ENCODE measurements around the gene USP6. TPM values are rescaled to one million over a fixed set of nuclear protein-coding genes. Genes with fewer than 3 reads are reported as not detected.
"Not testable (repeated sequence)": the region's sequence is repeated elsewhere in the genome, so short reads cannot be mapped to it uniquely, and the experiment has no call there.

The USP6 gene
- polyA plus RNA-seq, 12 donors, result 5.7 to 36.2 (median 21.3) TPM; not detected in 1

GRCh38 chr17:5135131-5135712 is 19.4 kb downstream of the USP6 start:
- DNase-seq, result not testable (repeated sequence)

GRCh38 chr17:5135726-5136579 is 20.1 kb downstream of the USP6 start:
- no peak for DNase-seq

- DNase-seq, result not testable (repeated sequence)
Measured at GRCh38 chr17:5136580-5137412, 21.0 kb downstream of the USP6 start.

DNA sequence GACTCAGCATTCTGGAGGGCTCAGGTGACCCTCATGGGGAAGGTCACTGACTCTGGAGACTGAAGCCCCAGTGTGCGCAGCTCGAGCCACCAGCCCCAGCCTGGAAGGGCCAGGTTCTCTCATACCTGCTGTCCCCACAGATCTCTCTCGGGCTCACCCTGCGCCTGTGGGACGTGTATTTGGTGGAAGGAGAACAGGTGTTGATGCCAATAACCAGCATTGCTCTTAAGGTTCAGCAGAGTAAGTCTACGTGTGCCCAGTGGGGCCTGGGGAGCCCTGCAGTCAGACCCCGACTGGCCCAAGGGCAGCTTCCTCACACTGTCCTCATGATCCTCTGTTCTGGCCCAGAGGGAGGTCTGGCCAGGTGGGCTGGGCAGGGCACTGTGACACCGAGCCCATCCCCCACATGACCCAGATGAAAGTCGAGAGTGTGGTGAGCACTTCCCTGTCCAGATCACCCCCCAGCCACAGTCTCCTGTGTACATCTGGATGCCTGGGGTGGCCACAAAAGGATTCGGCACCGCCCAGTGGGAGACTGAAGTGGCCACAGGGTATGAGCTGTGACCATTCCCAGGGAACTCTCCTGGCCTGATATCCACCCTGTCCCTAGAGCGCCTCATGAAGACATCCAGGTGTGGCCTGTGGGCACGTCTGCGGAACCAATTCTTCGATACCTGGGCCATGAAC is 21.8 kb downstream of the USP6 start:
- not testable (repeated sequence) for DNase-seq

- DNase-seq, result not testable (repeated sequence)
Measured at GRCh38 chr17:5138198-5138544, 22.3 kb downstream of the USP6 start.

DNA sequence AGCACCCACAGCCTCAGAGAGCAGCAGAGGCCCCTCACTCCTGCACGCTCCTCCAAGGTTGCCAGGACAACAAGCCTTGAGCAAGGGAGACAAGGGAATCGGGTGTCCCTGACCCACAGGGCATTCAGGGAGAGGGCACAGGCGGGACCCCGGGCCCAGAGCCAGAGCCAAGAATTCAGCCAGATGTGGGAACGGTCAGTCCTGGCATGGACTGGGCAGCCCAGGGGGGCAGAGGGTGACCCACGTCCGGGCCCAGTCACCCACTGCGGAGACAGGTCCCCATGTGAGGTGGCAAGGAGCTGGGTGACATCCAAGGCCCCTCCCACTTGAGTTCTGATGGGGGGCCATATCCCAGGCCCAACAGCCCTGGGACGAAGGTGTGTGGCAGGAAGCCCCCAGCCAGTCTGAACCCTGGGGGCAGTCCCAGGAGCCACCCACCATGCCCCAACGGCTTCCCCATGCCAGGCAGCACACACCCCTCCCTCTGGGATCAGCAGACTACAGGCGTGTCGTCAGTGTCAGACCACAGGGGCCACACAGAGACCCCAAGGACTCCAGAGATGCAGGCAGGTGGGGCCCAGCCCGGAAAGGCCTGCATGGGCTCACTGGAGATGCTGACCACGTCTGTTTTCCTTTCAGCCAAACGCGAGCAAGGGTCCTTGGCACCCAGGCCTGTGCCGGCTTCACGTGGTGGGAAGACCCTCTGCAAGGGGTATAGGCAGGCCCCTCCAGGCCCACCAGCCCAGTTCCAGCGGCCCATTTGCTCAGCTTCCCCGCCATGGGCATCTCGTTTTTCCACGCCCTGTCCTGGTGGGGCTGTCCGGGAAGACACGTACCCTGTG is 23.0 kb downstream of the USP6 start:
- no peak for DNase-seq

DNA sequence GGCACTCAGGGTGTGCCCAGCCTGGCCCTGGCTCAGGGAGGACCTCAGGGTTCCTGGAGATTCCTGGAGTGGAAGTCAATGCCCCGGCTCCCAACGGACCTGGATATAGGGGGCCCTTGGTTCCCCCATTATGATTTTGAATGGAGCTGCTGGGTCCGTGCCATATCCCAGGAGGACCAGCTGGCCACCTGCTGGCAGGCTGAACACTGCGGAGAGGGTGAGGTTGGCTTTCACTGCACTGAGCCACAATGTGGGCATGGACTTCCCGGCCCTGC is 23.6 kb downstream of the USP6 start:
- DNase-seq, result no peak

DNA sequence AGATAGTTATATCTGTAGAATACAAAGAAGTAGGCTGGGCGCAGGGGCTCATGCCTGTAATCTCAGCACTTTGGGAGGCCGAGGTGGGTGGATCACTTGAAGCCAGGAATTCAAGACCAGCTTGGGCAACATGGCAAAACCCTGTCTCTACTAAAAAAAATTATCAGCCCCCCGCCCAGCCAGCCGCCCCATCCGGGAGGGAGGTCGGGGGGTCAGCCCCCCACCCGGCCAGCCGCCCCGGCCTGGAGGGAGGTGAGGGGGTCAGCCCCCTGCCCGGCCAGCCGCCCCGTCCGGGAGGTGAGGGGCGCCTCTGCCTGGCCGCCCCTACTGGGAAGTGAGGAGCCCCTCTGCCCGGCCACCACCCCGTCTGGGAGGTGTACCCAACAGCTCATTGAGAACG is 27.0 kb downstream of the USP6 start:
- DNase-seq, result not testable (repeated sequence)

DNA sequence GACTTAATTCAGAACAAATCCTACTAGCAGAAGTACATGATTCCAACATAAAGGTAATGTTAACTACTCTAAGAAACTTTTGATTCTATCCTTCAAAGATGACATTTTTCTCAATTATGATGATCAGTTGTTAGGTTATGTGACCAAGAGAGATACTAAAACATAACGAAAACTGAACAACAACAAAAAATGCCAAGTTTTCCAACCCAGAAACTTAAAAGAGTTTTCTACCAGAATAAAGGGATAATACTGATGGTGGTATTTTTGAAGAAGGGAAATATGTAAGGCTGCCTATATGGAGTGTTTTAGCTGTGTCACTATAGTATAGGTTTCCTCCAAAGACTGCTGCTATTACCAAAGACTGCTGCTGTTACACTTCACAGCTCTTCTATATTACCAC is 30.3 kb downstream of the USP6 start:
- DNase-seq, result not testable (repeated sequence)

DNA sequence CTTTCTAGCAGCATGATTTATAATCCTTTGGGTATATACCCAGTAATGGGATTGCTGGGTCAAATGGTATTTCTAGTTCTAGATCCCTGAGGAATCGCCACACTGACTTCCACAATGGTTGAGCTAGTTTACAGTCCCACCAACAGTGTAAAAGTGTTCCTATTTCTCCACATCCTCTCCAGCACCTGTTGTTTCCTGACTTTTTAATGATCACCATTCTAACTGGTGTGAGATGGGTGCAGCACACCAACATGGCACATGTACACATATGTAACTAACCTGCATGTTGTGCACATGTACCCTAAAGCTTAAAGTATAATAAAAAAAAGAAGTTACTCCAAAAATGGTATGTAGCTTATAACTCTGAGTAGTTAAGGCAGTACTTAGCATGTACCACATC is 44.9 kb downstream of the USP6 start:
- not testable (repeated sequence) for DNase-seq

DNA sequence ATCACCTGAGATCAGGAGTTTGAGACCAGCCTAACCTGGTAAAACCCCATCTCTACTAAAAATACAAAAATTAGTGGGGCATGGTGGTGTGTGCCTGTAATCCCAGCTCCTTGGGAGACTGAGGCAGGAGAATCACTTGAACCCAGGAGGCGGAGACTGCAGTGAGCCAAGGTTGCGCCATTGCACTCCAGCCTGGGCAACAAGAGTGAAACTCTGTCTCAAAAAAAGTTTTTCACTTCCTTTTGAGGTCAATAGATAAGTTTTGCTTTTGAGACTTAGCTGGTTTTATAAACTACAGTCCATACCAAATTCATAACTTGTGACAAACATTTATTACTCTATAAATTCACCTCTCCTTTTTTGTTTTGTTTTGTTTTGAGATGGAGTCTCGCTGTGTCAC is 46.0 kb downstream of the USP6 start:
- DNase-seq, result not testable (repeated sequence)

GRCh38 chr17:5164436-5164835 is 48.6 kb downstream of the USP6 start:
- DNase-seq, result no peak

GRCh38 chr17:5165791-5166564 is 50.1 kb downstream of the USP6 start:
- DNase-seq, result not testable (repeated sequence)

GRCh38 chr17:5175027-5175426 is 59.2 kb downstream of the USP6 start:
- not testable (repeated sequence) for DNase-seq

- DNase-seq, result no peak
Measured at GRCh38 chr17:5179003-5179402, 63.2 kb downstream of the USP6 start.

GRCh38 chr17:5181509-5182305 is 65.9 kb downstream of the USP6 start:
- no peak for DNase-seq

DNA sequence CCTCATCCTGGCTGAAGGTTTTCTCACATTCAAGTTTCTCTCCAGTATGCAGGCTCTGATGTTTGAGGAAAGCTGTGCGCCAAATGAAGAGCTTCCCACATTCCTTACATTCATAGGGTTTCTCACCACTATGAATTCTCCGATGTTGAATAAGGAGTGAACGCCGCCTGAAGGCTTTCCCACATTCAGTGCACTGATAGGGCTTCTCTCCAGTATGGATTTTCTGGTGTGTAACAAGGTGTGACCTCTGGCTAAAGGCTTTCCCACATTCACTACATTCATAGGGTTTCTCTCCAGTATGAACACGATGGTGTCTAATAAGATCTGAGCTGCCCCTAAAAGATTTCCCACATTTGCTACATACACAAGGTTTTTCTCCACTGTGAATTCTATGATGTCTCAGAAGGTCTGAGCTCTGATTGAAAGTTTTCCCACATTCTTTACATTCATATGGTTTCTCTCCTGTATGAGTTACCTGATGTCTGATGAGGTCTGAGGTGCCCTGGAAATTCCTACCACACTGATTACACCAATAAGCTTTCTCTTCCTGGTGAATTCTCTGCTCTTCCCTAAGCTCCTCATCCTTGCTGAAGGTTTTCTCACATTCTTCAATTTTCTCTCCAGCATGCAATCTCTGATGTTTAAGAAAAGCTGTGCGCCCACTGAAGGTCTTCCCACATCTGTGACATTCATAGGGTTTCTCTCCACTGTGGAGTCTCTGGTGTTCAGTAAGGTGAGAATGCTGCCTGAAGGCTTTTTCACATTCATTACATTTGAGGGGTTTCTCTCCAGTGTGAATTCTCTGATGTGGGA is 67.0 kb downstream of the USP6 start:
- no peak for DNase-seq

DNA sequence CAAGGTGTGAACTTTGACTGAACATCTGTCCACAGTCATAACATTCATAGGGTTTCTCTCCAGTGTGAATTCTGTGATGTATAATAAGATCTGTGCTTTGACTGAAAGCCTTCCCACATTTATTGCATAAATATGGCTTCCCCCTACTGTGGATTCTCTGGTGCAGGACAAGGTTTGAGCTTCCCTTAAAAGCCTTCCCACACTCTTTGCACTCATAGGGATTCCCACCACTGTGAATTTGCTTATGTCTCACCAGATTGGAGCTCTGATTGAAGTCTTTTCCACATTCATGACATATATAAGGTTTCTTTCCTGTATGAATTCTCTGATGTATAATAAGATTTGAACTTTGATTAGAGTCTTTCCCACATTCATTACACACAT is 67.6 kb downstream of the USP6 start:
- no peak for DNase-seq

- no peak for DNase-seq
Measured at GRCh38 chr17:5184288-5184687, 68.5 kb downstream of the USP6 start.
